Omental fat pad (tissue), 4 donors: Measurements from ENCODE around the gene PCDHA11. TPM values are rescaled to one million over a fixed set of nuclear protein-coding genes. Genes with fewer than 3 reads are reported as not detected.

Experiments used
- ATAC-seq: fragments of 150-250 bp; one replicate; pipeline ENCODE4 v1.9.1; 2016; ENCODE audit warnings: mild to moderate bottlenecking, moderate library complexity; ENCODE audit not compliant: low FRiP score
- DNase-seq: peaks from one replicate; pipeline ENCODE4 v3.0.0-alpha.2; 2019; ENCODE audit warnings: low spot score
- CTCF ChIP-seq, 3 donors: fragments of 450-650 bp; IDR thresholded peaks; one replicate each; pipeline ENCODE4 v1.5.1; 2016 to 2017; ENCODE audit warnings: antibody characterized with exemption in 3 of 3, mild to moderate bottlenecking in 3 of 3, moderate library complexity in 2 of 3
- total RNA-seq, 4 donors: library from RNA; depleted of rRNA; stranded (reverse); fragments of >200 nt; gene quantifications; one replicate each; pipeline ENCODE4 v1.1.0, GENCODE V29; 2016

PCDHA11 gene
- total RNA-seq, 4 donors from 2014 or later = 0.16 to 1.2 (median 0.49) TPM

GRCh38 chr5:140855772-140856674 is 12.7 kb upstream of the PCDHA11 start, which contains the start of gene PCDHA10:
TSS of gene PCDHA10 (plus strand) at chr5:140855897. CDS start at chr5:140856049, 152 bp downstream.
- ATAC-seq = no peak
- TF ChIP-seq CTCF (IDR thresholded peaks at IDR 0.05) = no peak
- DNase-seq = no peak

GRCh38 chr5:140857177-140857986 is 11.4 kb upstream of the PCDHA11 start:
- no peak for DNase-seq
- no peak for TF ChIP-seq CTCF (IDR thresholded peaks at IDR 0.05)
- ATAC-seq = no peak

GRCh38 chr5:140857987-140858240 is 10.8 kb upstream of the PCDHA11 start:
- ATAC-seq = no peak
- TF ChIP-seq CTCF (IDR thresholded peaks at IDR 0.05) = no peak
- DNase-seq = no peak

GRCh38 chr5:140862441-140863295 is 6.1 kb upstream of the PCDHA11 start:
- no peak for DNase-seq
- TF ChIP-seq CTCF (IDR thresholded peaks at IDR 0.05) = no peak
- no peak for ATAC-seq

- no peak for DNase-seq
- no peak for TF ChIP-seq CTCF (IDR thresholded peaks at IDR 0.05)
- ATAC-seq = no peak
These were observed 764 bp downstream of the PCDHA11 start for GRCh38 chr5:140869555-140869886.

GRCh38 chr5:140870221-140871201 is 1.8 kb downstream of the PCDHA11 start:
- DNase-seq (no peak), ATAC-seq (no peak)
- TF ChIP-seq CTCF (IDR thresholded peaks at IDR 0.05) = no peak
